ENCODE results near the gene APOA4.
"Not testable (repeated sequence)": the region's sequence is repeated elsewhere in the genome, so short reads cannot be mapped to it uniquely, and the experiment has no call there.

APOA4 gene

DNA sequence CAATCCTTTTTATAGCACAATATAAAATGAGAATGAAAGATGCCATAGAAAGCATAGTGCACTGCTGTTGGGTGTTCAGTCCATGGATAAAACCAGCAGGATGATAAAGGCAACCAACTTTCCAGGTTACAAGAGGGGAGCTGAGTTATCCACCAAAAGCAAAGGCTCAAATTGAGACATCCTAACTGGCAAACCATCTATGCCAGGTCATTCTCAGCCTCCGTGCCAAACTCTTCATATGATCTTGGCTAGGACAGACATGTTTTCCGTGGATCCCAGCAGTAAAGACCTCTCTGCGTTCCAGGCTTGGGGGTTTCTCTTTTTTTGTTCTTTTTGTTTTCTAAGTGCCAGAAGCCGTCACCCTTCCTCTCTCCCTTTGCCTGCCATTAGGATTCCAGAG lies 21.6 kb upstream of the APOA4 start:
- DNase-seq, result no peak

DNA sequence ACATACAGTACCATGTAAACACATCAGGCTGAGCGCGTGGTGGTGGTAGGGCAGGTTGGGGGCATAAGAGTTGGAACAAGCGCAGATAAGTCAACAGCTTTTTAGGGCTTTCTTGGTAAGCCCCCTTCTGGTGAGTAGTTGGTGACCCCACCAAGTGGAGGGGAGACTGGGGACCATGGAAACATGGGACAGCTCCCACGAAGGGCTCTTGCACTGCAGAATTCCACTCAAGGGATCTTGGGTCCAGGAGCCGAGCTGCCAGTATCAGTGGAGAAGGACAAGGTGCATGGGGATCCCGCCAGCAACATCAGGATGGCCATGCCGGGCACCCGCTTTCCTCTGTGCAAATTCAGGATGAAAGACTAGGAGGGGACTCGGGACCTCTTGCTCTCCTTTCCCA lies 20.6 kb upstream of the APOA4 start:
- DNase-seq, result no peak

DNA sequence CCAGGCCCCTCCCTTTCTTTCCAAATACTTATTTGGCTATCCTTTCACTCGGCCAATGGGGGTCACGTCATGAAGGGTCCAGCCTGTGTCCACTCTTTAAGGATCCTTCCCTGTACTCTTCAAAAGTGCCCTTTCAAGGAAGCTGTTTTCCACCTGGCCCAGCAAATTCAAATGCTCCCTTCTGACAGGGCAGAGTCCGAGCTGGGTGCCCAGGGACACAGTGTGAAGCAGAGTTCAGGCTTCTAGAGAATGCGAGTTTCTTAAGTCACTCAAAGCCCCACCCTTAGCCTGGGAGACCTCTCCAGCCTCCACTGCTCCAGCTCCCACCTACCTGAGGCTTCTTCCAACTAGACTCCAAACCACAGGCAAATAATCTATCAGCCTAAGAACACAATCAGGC lies 19.8 kb upstream of the APOA4 start:
- DNase-seq, result no peak

DNA sequence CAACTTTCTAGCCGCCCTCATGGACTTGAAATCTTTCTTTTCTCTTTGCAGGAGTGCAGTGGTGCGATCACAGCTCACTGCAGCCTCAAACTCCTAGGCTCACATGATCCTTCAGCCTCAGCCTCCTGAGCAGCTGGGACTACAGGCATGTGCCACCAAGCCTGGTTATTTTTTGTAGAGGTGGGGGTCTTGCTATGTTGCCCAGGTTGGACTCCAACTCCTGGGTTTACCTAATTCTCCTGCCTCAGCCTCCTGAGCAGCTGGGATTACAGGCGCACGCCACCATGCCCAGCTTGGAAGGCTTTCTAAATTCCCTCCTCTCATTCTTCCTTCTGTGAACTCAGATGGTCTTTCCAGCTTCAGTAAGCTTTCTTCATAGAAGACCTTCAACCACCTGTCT lies 19.0 kb upstream of the APOA4 start:
- DNase-seq, result no peak

DNA sequence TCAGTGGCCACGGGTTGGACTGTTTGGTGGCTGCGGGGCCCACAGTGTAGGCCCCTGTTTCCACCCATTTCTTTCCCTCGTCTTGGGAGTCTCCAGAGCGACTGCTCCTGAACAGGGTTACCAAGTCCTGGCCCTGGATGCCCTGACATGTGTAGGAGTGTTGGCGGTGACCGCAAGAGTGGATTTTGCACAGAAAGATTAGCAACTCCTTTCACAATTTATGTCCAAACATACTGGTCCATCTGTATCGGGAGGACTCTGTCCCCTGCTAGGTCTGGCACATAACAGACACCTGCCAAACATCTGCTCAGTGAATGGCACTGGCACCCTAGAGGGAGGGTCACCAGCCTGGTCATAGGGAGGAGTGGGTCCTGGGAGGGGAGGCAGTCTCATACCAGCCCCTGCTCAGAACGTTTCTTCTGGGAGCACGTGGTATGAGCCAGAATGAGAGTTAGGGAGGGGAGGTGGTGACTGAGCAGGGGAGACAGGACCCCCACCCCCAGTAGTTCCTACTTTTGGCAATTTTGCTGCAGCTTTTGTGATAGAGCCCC lies 17.7 kb upstream of the APOA4 start:
- DNase-seq, result no peak

DNA sequence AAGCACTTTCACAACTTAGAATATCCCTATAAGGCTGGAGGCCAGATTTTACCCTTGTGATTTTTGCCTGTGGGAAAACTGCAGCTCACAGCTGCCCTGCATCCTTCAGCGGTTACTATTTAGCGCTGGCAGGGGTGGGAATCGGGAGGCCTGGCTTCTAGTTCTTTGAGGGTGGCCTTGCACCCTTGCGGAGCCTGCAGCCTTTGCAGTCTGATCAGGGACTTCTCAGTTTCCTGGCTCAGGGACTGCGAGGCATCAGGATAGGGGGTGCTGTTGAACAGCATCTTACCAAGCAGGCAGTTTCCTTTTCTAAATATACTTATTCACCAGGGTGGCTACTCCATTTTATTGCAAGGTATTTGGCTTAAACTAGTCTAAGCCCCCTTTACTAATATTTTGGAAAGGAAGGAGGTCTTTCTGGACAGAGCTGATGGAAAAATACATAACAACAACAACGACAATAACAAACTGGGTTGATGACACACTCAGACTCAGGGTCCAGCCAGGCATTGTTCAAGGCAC lies 17.2 kb upstream of the APOA4 start:
- no peak for DNase-seq

DNA sequence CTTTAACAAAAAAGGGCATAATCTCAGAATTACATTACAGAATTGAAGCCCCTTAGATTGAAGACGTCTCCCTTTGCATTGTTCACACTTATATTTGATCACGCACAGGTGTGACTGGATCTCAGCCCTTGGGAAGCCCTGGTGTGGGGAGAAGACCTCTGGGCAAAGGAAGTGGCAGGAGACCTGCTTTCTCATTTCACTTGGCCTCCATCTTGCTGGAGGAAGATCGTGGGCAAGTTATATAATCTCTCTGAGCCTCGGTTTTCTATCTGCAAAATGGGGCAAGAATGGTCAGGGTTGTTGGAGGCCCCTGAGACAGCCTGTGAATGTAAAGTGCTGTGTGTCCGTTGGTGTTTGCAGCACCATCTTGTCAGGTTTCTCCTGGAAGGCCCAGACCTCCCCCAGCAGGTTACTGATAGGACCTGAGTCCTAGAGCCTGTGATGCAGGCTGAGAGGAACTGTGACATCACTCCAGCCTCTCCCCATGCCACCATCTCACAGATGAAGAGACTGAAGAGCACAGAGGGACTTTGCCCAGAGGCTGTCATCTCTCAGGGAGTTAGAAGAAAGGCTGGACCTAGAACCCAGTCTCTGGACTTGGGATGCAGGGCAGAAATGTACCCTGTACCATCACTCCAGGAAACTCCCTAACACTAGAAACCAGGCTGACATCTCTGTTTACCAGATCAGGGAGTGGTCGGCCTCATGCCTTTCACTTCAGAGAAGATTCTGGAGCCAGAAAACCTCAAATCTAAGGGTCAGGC lies 15.4 kb upstream of the APOA4 start:
- no peak for DNase-seq

DNA sequence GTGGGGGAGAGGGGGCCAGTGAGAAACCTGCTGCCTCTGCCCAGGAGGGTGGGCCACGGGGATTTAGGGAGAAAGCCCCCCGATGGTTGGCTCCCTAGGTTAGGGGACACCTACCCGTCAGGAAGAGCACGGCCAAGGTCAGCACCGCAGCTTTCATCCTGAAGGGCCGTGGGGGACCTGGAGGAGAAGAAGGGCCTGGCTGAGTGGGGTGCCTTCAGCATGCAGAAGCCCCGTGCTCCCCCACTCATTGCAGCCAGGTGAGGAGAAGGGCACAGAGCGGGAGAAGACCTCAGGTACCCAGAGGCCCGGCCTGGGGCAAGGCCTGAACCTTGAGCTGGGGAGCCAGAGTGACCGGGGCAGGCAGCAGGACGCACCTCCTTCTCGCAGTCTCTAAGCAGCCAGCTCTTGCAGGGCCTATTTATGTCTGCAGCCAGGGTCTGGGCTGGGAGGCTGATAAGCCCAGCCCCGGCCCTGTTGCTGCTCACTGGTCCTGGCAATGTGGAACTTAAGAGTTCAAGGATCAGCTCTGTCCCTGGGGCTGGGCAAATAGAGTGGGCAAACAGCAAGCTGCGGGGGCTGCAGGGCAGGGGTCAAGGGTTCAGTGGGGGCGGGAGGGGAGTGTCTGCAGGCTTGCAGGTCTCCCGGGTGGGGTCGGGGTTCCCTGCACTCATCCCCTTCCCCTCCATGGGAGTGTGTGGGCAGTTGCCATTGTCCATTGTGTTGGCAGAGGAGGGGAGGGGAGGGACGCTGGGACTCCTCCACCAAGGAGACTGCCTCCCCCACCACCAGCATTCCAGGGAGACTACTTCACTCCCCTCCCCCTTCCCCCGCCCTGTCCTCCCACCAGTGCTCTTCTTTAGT lies 14.4 kb upstream of the APOA4 start, which contains the start of gene APOA1:
APOA1 (minus strand) TSS at position 392 of the 861 bp plus-strand sequence; CDS start at position 157, 235 bp downstream.
- no peak for DNase-seq

DNA sequence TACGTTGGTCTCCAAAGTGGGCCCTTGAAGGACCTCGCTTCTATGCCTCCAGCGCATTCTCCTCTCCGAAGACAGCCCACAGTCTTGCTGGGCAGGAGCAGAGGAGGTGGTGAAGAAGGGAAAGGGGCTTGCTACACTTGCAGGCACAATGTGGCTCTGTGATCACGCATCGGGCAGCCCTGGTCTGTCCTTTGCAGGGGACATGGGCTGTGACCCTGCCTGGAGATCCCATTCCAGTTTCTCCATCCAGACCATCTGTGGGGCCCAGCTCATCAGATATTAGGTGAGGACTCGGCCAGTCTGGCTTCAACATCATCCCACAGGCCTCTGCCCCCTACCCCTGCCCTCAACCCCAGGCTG lies 13.5 kb upstream of the APOA4 start:
- DNase-seq, result no peak

DNA sequence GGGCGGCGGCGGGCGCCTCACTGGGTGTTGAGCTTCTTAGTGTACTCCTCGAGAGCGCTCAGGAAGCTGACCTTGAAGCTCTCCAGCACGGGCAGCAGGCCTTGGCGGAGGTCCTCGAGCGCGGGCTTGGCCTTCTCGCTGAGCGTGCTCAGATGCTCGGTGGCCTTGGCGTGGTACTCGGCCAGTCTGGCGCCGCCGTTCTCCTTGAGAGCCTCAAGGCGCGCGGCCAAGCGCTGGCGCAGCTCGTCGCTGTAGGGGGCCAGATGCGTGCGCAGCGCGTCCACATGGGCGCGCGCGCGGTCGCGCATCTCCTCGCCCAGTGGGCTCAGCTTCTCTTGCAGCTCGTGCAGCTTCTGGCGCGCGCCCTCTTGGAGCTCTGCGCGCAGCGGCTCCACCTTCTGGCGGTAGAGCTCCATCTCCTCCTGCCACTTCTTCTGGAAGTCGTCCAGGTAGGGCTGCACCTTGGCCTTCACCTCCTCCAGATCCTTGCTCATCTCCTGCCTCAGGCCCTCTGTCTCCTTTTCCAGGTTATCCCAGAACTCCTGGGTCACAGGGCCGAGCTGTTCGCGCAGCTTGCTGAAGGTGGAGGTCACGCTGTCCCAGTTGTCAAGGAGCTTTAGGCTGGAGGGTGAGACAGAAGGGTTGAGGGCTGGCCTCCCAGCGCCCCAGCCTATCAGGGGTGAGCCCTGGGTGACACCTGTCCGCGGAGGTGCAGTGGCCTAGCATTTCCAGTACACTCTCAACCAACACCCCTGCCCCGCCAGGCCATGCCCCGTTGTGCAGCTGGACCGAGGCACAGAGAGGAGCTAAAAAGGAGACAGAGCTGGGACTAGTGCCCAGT lies 12.9 kb upstream of the APOA4 start:
- peak; percentile 88 for DNase-seq

DNA sequence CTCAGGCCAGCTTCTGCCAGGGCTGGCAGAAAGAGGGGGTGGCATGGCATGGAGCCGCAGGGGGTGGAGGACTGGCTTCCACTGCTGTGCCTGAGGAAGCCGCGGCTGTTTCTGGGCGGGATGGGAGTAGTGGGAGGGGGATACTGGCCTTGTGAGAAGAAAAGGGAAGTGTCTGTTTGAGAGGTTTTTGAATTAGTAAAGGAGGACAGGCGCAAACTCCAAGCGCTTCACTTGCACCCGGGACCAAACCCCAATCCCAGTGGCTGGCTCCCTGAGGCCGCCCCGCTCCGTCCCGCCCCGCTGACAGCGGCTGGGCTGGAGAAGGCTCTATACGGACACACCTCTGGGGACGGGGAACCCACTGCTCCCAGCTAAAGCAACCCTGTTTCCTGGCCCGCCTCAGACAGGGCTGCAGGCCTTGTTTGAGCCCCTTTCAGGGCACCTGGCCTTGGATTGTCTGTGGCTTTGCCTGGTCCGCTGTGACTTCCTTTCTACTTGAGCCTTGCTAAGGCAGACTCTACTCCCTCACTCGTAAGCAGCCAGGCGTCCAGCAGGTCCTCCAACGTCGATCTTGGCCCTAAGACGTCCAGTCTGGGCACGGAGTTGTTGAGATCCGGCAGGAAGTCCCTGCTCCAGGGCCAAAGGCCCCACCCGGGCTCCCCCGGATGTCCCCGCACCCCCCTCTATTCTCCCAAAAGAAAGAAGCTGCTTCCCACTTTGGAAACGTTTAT lies 12.1 kb upstream of the APOA4 start:
- DNase-seq, result no peak

DNA sequence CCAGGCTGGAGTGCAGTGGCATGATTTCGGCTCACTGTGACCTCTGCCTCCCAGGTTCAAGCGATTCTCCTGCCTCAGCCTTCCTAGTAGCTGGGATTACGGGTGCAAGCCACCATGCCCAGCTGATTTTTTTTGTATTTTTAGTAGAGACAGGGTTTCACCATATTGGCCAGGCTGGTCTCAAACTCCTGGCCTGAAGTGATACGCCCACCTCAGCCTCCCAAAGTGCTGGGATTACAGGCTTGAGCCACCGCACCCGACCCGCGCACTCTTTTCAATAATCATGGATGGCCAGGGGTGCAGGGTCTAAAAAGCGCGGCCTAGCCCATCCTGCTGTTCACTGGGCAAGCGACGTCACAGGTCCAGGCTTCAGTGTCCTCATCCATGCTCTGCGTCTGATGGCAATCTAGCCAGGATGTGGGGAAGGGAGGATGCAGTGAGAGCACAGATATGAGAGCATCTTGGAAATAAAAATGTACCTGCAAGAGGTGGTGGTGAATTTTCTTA lies 11.5 kb upstream of the APOA4 start:
- DNase-seq, result not testable (repeated sequence)

DNA sequence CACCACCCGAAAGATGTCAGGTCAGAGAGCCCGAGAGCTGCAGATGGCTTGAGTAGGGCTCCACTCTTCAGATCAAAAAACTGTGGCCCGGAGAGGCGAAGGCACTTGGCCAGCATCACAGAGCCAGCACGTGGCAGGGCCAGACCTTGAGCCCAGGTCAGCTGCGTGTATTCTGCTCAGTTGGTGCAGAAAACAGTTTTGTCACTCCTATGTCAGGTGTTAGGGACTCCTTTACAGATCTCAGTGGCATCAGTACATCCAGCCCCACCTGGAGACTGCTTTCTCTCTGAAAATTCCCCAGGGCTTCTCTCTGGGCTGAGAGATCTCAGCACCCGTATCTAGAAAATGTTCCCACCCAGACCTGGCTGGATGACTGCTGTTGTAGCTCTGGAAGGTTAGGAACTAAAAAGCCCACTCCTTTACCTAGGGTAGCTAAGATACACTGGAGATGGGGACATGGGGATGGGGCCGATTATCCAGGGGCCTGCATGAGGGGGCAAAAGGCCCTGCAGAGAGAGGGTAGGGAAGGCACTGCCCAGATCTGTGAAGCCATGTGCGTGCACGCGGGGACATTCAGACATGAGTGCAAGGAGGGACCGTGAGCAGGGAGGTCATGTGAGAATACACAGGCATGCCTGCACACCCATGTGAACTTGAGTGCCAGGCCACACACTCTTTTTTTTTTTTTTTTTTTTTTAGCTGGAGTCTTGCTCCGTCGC lies 10.9 kb upstream of the APOA4 start:
- no peak for DNase-seq

DNA sequence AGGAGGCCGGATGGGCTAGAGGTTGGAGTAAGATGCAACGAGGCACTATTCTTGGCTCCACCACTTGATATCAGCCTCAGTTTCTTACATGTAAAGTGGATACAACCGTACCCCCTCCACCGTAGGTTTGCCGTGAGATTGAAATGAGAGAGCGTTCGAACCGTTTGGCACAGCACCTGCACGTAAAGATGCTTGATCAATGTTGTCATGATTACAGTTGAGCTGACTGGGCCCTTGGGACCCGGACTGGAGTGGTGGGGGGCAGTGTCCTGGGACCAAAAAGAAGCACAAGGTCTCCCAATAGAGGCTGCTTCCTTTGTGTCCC lies 10.3 kb upstream of the APOA4 start:
- DNase-seq, result no peak

DNA sequence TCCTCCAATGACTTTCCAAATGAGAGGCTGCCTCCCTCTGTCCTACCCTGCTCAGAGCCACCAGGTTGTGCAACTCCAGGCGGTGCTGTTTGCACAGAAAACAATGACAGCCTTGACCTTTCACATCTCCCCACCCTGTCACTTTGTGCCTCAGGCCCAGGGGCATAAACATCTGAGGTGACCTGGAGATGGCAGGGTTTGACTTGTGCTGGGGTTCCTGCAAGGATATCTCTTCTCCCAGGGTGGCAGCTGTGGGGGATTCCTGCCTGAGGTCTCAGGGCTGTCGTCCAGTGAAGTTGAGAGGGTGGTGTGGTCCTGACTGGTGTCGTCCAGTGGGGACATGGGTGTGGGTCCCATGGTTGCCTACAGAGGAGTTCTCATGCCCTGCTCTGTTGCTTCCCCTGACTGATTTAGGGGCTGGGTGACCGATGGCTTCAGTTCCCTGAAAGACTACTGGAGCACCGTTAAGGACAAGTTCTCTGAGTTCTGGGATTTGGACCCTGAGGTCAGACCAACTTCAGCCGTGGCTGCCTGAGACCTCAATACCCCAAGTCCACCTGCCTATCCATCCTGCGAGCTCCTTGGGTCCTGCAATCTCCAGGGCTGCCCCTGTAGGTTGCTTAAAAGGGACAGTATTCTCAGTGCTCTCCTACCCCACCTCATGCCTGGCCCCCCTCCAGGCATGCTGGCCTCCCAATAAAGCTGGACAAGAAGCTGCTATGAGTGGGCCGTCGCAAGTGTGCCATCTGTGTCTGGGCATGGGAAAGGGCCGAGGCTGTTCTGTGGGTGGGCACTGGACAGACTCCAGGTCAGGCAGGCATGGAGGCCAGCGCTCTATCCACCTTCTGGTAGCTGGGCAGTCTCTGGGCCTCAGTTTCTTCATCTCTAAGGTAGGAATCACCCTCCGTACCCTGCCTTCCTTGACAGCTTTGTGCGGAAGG lies 9.5 kb upstream of the APOA4 start:
- DNase-seq, result no peak

DNA sequence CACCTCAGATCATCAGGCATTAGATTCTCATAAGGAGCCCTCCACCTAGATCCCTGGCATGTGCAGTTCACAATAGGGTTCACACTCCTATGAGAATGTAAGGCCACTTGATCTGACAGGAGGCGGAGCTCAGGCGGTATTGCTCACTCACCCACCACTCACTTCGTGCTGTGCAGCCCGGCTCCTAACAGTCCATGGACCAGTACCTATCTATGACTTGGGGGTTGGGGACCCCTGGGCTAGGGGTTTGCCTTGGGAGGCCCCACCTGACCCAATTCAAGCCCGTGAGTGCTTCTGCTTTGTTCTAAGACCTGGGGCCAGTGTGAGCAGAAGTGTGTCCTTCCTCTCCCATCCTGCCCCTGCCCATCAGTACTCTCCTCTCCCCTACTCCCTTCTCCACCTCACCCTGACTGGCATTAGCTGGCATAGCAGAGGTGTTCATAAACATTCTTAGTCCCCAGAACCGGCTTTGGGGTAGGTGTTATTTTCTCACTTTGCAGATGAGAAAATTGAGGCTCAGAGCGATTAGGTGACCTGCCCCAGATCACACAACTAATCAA lies 8.8 kb upstream of the APOA4 start:
- DNase-seq, result no peak

DNA sequence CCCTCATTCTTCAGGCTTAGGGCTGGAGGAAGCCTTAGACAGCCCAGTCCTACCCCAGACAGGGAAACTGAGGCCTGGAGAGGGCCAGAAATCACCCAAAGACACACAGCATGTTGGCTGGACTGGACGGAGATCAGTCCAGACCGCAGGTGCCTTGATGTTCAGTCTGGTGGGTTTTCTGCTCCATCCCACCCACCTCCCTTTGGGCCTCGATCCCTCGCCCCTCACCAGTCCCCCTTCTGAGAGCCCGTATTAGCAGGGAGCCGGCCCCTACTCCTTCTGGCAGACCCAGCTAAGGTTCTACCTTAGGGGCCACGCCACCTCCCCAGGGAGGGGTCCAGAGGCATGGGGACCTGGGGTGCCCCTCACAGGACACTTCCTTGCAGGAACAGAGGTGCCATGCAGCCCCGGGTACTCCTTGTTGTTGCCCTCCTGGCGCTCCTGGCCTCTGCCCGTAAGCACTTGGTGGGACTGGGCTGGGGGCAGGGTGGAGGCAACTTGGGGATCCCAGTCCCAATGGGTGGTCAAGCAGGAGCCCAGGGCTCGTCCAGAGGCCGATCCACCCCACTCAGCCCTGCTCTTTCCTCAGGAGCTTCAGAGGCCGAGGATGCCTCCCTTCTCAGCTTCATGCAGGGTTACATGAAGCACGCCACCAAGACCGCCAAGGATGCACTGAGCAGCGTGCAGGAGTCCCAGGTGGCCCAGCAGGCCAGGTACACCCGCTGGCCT lies 7.2 kb upstream of the APOA4 start:
- DNase-seq, result no peak

DNA sequence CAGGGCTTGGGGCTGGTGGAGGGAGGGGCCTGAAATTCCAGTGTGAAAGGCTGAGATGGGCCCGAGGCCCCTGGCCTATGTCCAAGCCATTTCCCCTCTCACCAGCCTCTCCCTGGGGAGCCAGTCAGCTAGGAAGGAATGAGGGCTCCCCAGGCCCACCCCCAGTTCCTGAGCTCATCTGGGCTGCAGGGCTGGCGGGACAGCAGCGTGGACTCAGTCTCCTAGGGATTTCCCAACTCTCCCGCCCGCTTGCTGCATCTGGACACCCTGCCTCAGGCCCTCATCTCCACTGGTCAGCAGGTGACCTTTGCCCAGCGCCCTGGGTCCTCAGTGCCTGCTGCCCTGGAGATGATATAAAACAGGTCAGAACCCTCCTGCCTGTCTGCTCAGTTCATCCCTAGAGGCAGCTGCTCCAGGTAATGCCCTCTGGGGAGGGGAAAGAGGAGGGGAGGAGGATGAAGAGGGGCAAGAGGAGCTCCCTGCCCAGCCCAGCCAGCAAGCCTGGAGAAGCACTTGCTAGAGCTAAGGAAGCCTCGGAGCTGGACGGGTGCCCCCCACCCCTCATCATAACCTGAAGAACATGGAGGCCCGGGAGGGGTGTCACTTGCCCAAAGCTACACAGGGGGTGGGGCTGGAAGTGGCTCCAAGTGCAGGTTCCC lies 6.5 kb upstream of the APOA4 start, which contains the start of gene APOC3:
APOC3 (plus strand) TSS at position 383 of the 659 bp plus-strand sequence. CDS start 676 bp downstream, outside the sequence.
- DNase-seq, result no peak
